SJSA1 (cell line): ENCODE results near the gene SERPINA5. TPM values are rescaled to one million over a fixed set of nuclear protein-coding genes. Genes with fewer than 3 reads are reported as not detected.

Source experiments
- DNase-seq, 2 experiments: peaks; one replicate each; pipeline ENCODE4 v3.0.0-alpha.2; 2015 to 2020; ENCODE audit warnings: low spot score in 2 of 2, low read depth in 1 of 2
- H3K27ac ChIP-seq: fragments of 250-450 bp; sonication (Bioruptor Pico); 2 replicates; pipeline ENCODE4 v1.5.1; 2020; ENCODE audit warnings: mild to moderate bottlenecking, moderate library complexity
- H3K27me3 ChIP-seq: fragments of 250-450 bp; sonication (Bioruptor Pico); replicated peaks from 2 replicates; pipeline ENCODE4 v1.5.1; 2020; ENCODE audit warnings: mild to moderate bottlenecking, moderate library complexity
- H3K36me3 ChIP-seq: fragments of 250-450 bp; sonication (Bioruptor Pico); 2 replicates; pipeline ENCODE4 v1.5.1; 2020; ENCODE audit warnings: mild to moderate bottlenecking
- H3K4me1 ChIP-seq: fragments of 250-450 bp; sonication (Bioruptor Pico); replicated peaks from 2 replicates; pipeline ENCODE4 v1.6.1; 2021; ENCODE audit warnings: mild to moderate bottlenecking
- H3K4me3 ChIP-seq: fragments of 250-450 bp; sonication (Bioruptor Pico); 2 replicates; pipeline ENCODE4 v1.5.1; 2020; ENCODE audit warnings: mild to moderate bottlenecking
- H3K9me3 ChIP-seq: fragments of 250-450 bp; sonication (Bioruptor Pico); replicated peaks from 2 replicates; pipeline ENCODE4 v1.5.1; 2020; ENCODE audit warnings: mild to moderate bottlenecking
- total RNA-seq: library from RNA; depleted of rRNA; stranded (reverse); fragments of >200 nt; shearing (Covaris generic); gene quantifications from 2 replicates; pipeline ENCODE4 v1.2.3, GENCODE V29; 2014

Gene SERPINA5
- total RNA-seq, 1 experiment from 2014 or later: 0.42 TPM

DNA sequence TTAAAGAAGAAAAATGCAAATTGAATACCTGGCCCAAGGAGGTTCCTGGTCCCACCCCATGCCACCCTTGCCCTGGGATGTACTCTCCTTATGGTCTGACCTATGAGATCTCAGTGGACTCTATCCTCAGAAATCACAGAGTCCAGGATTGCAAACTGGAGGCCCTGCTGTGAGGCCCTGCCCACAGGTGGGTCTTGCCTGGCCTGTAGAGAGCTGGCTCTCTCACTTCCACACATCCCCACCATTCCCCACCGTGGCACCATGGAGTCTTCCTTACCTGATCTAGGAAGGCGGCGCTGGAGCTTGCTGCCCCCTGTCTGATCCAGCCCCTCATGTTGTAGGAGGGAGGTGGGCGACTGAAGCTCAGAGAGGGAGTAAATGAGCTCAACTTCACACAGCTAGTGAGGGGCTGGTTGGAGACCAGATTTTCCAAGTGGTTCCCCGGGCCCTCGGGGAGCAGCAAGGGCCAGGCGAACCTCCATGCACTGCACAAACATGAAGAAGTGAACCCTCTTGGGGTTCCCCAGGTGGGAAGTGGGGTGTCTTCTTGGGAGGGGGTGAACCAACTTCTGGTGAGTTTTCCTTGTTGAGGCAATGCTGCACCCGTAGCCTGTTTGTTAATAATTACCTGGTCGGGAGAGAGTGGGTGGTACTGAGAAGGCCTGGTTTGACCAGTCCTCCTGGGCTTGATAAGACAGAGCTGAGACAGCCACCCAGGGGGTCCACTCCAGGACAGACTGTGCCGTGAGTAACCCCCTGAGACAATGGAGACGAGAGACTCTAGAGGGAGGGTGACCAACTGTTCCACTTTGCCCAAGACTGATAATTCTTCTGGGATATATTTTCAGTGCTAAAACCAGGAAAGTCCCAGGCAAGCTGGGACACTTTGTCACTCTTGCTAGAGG, 20.2 kb upstream of the SERPINA5 start, which contains the start of gene SERPINA4:
TSS of gene SERPINA4 (plus strand) at position 692 of the 905 bp plus-strand sequence. CDS start 2,041 bp downstream, outside the sequence.
- Histone ChIP-seq H3K4me3 (no peak within 1 kb of the TSS), H3K27ac (no peak within 1 kb of the TSS), H3K27me3 (no peaks in the 10 kb centered on the region), H3K9me3 (no peaks in the 10 kb centered on the region), H3K4me1 (no peaks in the 10 kb centered on the region), H3K36me3 (no peaks in the 10 kb centered on the region)
- peak in 1 of 2 experiments; percentile 22 for DNase-seq

GRCh38 chr14:94561656-94562010, 19.6 kb upstream of the SERPINA5 start:
- no peak for DNase-seq
- Histone ChIP-seq H3K27me3 (no peaks in the 10 kb centered on the region), H3K36me3 (no peaks in the 10 kb centered on the region), H3K4me3 (no peak overlapping the region), H3K27ac (no peak overlapping the region), H3K4me1 (no peaks in the 10 kb centered on the region), H3K9me3 (no peaks in the 10 kb centered on the region)

DNA sequence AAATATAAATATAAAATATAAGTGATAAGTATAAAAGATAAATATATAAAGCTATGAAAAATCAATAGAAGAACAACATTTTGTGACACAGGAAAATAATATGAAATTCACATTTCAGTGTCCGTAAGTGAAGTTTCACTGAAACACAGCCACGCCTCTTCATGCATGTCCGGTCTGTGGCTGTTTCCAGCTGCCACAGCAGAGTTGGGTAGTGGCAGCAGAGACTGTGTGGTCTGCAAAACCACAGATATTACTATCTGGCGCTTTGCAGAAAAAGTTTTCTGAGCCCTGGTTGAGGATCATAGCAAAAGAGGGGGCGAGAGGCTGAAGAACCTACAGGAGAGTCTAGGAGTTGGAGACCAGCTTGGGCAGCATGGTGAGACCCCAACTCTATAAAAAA, 19.2 kb upstream of the SERPINA5 start:
- no peak for DNase-seq
- Histone ChIP-seq H3K4me1 (no peaks in the 10 kb centered on the region), H3K36me3 (no peaks in the 10 kb centered on the region), H3K27ac (no peak overlapping the region), H3K4me3 (no peak overlapping the region), H3K27me3 (no peaks in the 10 kb centered on the region), H3K9me3 (no peaks in the 10 kb centered on the region)

- DNase-seq: peak in 1 of 2 experiments; percentile 29
- no peaks in the 10 kb centered on the region for H3K4me1 ChIP-seq
- no peak overlapping the region for H3K4me3 ChIP-seq
- H3K27ac ChIP-seq: no peak overlapping the region
- H3K27me3 ChIP-seq: no peaks in the 10 kb centered on the region
- no peaks in the 10 kb centered on the region for H3K36me3 ChIP-seq
- no peaks in the 10 kb centered on the region for H3K9me3 ChIP-seq
These were observed 18.0 kb upstream of the SERPINA5 start for GRCh38 chr14:94562941-94563883.

DNA sequence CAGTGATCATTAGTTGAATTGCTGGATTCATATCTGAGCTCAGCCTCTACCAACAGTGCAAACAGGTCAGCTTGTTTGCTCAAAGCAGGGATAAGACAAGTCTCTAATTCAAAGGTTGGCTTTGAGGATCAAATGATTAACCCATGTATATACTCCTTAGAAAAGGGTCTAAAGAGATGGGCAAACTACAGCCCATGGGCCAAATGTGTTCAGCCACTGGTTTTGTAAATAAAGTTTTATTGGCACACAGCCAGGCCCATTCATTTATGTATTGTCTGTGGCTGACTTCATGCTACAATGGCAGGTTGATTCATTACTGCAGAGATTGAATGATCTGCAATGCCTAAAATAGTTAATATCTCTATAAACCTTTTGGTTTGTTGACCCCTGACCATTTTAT, 16.8 kb upstream of the SERPINA5 start:
- no peaks in the 10 kb centered on the region for H3K9me3 ChIP-seq
- no peak overlapping the region for H3K27ac ChIP-seq
- no peaks in the 10 kb centered on the region for H3K27me3 ChIP-seq
- DNase-seq: no peak
- H3K36me3 ChIP-seq: no peaks in the 10 kb centered on the region
- no peaks in the 10 kb centered on the region for H3K4me1 ChIP-seq
- no peak overlapping the region for H3K4me3 ChIP-seq

DNA sequence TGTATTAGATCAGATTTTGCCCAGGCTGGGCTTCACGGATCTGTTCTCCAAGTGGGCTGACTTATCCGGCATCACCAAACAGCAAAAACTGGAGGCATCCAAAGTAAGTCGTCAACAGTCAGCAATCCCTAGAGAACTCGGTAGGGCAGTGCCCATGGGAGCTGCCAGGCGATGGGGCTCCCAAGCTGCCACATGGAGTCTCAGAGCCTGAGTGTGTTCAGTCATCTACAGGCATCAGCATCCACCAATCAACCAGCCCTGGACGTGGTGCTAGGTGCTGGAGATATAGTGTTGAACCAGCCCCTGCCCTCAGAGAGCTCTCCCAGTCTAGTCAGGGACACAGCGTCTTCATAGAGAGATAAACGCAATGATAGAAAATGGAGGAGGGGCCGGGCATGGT, 13.0 kb upstream of the SERPINA5 start:
- DNase-seq: no peak
- Histone ChIP-seq H3K4me3 (no peak overlapping the region), H3K4me1 (no peaks in the 10 kb centered on the region), H3K27ac (no peak overlapping the region), H3K27me3 (no peaks in the 10 kb centered on the region), H3K36me3 (no peaks in the 10 kb centered on the region), H3K9me3 (no peaks in the 10 kb centered on the region)

- Histone ChIP-seq H3K4me1 (no peaks in the 10 kb centered on the region), H3K4me3 (no peak overlapping the region), H3K36me3 (no peaks in the 10 kb centered on the region), H3K27ac (no peak overlapping the region), H3K27me3 (no peaks in the 10 kb centered on the region), H3K9me3 (no peaks in the 10 kb centered on the region)
- no peak for DNase-seq
These were observed 11.7 kb upstream of the SERPINA5 start for GRCh38 chr14:94569381-94570001.

- H3K27ac ChIP-seq: no peak overlapping the region
- no peaks in the 10 kb centered on the region for H3K36me3 ChIP-seq
- H3K9me3 ChIP-seq: no peaks in the 10 kb centered on the region
- no peak overlapping the region for H3K4me3 ChIP-seq
- no peak for DNase-seq
- H3K27me3 ChIP-seq: no peaks in the 10 kb centered on the region
- no peaks in the 10 kb centered on the region for H3K4me1 ChIP-seq
These were observed 11.2 kb upstream of the SERPINA5 start for GRCh38 chr14:94570002-94570400.

- Histone ChIP-seq H3K36me3 (no peaks in the 10 kb centered on the region), H3K4me3 (no peak overlapping the region), H3K27me3 (no peaks in the 10 kb centered on the region), H3K9me3 (no peaks in the 10 kb centered on the region), H3K4me1 (no peaks in the 10 kb centered on the region), H3K27ac (no peak overlapping the region)
- no peak for DNase-seq
These were observed 10.8 kb upstream of the SERPINA5 start for GRCh38 chr14:94570440-94570839.

DNA sequence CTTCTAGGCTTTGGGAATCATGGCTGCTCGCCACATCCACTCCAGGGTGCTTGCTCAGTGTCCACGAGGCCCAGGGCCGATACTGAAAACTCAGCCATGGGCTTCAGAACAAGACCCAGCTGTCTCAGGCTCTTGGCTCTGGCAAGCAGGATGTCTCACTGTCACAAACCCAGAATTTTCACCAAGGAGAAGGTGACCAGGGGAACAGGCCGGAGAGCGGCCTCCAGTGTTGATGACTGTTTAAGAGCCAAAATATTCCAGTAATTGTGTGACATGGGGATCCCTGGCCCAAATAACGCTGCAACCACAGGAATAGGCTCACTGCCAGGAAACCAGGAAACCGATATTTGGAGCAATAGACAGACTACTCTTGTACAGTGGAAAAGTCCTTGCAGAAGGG, 9.8 kb upstream of the SERPINA5 start:
- no peak overlapping the region for H3K4me3 ChIP-seq
- no peaks in the 10 kb centered on the region for H3K36me3 ChIP-seq
- no peaks in the 10 kb centered on the region for H3K9me3 ChIP-seq
- H3K27ac ChIP-seq: no peak overlapping the region
- DNase-seq: no peak
- H3K4me1 ChIP-seq: peaks cover 6% of the 10 kb centered on the region; the same call in 1 of the 2 replicates
- no peaks in the 10 kb centered on the region for H3K27me3 ChIP-seq

DNA sequence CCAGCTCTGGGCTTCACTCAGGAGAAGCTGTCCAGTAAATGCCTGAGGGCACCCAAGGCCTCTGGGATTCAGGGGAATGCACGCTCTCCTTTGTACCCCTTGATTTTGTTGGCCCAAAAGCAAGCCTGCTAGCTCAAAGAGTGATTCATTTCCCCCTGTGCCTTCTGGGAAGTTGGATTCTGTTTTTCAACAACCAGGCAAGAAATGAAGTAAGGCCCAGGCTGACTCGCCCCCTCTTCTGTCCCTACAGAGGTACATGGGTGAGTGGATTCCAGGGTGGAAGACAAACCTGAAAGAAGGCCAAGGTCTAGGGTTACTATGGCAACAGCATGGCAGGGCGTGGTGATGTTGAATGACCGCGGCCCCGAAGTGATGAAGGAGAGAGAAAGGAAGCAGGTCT, 9.3 kb upstream of the SERPINA5 start:
- H3K36me3 ChIP-seq: no peaks in the 10 kb centered on the region
- H3K4me3 ChIP-seq: no peak overlapping the region
- no peaks in the 10 kb centered on the region for H3K9me3 ChIP-seq
- no peak overlapping the region for H3K27ac ChIP-seq
- peaks cover 6% of the 10 kb centered on the region; the same call in 1 of the 2 replicates for H3K4me1 ChIP-seq
- H3K27me3 ChIP-seq: no peaks in the 10 kb centered on the region
- DNase-seq: no peak

GRCh38 chr14:94572637-94573303, 8.5 kb upstream of the SERPINA5 start:
- H3K27me3 ChIP-seq: no peaks in the 10 kb centered on the region
- no peaks in the 10 kb centered on the region for H3K9me3 ChIP-seq
- no peak overlapping the region for H3K4me3 ChIP-seq
- peaks cover 6% of the 10 kb centered on the region; the same call in 1 of the 2 replicates for H3K4me1 ChIP-seq
- no peak overlapping the region for H3K27ac ChIP-seq
- H3K36me3 ChIP-seq: no peaks in the 10 kb centered on the region
- no peak for DNase-seq
